HG02852 (cell line): ENCODE results near the gene RABEP2.
"Not testable (repeated sequence)": the region's sequence is repeated elsewhere in the genome, so short reads cannot be mapped to it uniquely, and the experiment has no call there.

ENCODE experiments used
- ATAC-seq: cut with Tn5 transposase; IDR thresholded peaks from one replicate; pipeline ENCODE4 v1.9.1; 2021; ENCODE audit warnings: mild to moderate bottlenecking, moderate library complexity; ENCODE audit not compliant: unreplicated experiment

The RABEP2 gene

DNA sequence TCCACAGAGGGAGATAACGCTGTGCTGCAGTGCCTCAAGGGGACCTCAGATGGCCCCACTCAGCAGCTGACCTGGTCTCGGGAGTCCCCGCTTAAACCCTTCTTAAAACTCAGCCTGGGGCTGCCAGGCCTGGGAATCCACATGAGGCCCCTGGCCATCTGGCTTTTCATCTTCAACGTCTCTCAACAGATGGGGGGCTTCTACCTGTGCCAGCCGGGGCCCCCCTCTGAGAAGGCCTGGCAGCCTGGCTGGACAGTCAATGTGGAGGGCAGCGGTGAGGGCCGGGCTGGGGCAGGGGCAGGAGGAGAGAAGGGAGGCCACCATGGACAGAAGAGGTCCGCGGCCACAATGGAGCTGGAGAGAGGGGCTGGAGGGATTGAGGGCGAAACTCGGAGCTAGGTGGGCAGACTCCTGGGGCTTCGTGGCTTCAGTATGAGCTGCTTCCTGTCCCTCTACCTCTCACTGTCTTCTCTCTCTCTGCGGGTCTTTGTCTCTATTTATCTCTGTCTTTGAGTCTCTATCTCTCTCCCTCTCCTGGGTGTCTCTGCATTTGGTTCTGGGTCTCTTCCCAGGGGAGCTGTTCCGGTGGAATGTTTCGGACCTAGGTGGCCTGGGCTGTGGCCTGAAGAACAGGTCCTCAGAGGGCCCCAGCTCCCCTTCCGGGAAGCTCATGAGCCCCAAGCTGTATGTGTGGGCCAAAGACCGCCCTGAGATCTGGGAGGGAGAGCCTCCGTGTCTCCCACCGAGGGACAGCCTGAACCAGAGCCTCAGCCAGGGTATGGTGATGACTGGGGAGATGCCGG is 7.5 kb upstream of the RABEP2 start:
- ATAC-seq, result no peak

GRCh38 chr16:28931801-28932225 is 6.8 kb upstream of the RABEP2 start, which contains the start of gene CD19:
CD19 (plus strand) TSS chr16:28931971; CDS start chr16:28932001, 30 bp downstream.
- no peak for ATAC-seq

- no peak for ATAC-seq
Observed at GRCh38 chr16:28930652-28931051, 5.6 kb upstream of the RABEP2 start.

DNA sequence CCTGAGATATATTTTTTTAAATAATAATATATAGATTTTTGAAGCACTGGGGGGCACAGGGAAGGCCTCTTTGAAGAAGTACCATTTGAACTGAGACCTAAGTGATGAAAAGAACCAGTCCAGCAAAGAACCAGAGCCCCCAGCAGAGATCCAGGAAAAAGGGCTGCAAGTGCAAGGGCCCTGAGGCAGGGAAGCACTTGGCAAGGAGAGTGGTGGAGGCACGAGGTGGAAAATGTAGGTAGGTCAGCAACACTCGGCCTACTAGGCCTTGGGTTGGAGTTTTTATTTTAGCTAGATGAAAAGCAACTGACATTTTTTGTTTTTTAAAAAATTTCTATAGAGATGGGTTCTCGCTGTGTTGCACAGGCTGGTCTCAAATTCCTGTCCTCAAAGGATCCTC is 5.2 kb upstream of the RABEP2 start:
- no peak for ATAC-seq

DNA sequence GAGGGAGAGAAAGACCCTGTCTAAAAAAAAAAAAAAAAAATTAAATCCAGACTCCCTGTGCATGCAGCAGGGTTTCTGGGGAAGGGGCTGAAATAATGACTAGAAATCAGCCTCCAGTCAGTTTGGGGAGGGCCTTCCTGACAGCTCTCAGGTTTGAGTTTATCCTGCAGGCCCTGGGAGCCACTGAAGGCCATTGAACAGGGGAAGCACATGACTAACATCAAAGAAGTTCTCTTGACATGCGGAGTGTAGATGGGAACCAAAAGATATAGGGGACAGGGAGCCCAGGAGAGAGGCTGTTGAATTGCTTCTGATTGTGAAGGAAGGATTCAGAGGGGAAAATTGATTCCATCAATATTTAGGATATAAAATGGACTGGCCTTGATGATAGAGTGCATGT is 2.8 kb upstream of the RABEP2 start:
- no peak for ATAC-seq

DNA sequence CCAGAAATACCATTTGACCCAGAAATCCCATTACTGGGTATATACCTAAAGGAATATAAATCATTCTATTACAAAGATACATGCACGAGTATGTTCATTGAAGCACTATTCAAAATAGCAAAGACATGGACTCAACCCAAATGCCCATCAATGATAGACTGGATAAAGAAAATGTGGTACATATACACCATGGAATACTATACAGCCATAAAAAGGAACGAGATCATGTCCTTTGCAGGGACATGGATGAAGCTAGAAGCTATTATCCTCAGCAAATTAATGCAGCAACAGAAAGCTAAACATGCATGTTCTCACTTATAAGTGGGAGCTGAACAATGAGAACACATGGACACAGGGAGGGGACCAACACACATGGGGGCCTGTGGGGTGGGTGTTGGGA is 1.2 kb upstream of the RABEP2 start:
- not testable (repeated sequence) for ATAC-seq

- peak; percentile 39 for ATAC-seq
Observed at GRCh38 chr16:28925386-28926228, 569 bp upstream of the RABEP2 start.

GRCh38 chr16:28924399-28924761 is 658 bp downstream of the RABEP2 start:
- ATAC-seq, result no peak

GRCh38 chr16:28923652-28924398 is 1.2 kb downstream of the RABEP2 start:
- peak; percentile 48 for ATAC-seq

- no peak for ATAC-seq
Observed at GRCh38 chr16:28923231-28923587, 1.8 kb downstream of the RABEP2 start.

GRCh38 chr16:28918698-28919097 is 6.3 kb downstream of the RABEP2 start:
- no peak for ATAC-seq

DNA sequence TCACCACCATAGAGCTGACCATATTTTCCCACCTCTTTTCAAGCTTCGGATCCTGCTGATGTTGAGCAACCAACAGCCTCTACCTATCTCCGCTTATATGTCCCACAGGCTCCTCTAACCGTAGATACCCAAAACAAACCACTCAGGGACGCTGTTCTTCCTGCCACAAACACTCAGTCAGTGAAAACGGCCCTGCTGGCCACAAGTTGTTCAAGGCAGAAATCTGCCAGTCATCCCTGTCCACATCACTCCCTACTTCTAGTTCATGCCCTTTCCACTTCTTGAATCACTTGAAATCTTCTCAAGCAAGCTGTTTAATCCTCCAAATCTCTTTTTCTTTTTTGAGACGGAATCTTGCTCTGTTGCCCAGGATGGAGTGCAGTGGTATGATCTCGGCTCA is 7.9 kb downstream of the RABEP2 start:
- no peak for ATAC-seq

GRCh38 chr16:28915181-28915580 is 9.9 kb downstream of the RABEP2 start:
- no peak for ATAC-seq

DNA sequence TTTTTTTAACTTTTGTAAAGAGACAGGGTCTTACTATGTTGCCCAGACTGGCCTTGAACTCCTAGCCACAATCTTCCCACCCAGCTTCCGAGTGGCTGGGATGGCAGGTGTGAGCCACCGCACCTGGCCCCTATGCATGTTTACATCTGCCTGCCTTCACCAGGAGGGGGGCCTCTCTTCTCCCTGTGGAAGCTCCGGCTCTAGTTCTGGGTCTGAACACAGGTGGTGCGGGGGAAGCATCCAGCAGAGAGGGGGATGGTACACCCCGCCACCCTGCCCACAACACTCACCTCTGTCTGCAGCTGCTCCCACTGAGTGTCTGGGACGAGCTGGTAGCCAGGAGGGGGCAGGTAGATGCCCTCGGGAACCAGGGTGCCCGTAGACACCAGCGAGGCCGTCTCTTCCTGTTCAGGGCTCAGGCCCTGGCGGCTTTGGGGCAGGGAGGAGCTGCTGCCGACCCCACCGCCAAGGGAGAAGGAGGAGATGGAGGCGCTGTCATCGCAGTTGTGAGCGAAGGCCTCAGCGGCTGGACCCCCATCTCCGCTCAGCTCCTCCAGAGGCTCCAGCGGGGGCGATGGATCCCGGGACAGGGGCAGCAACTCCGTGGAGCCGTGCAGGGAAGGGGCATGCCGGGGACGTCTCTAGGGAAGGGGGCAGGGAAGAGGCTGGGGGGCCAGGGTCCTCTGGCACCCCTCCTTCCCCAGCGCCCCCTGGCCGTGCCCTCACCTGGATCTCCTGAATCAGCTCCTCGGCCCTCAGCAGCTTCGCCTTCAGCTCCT is 10.9 kb downstream of the RABEP2 start:
- no peak for ATAC-seq

GRCh38 chr16:28912558-28912957 is 12.5 kb downstream of the RABEP2 start:
- no peak for ATAC-seq

DNA sequence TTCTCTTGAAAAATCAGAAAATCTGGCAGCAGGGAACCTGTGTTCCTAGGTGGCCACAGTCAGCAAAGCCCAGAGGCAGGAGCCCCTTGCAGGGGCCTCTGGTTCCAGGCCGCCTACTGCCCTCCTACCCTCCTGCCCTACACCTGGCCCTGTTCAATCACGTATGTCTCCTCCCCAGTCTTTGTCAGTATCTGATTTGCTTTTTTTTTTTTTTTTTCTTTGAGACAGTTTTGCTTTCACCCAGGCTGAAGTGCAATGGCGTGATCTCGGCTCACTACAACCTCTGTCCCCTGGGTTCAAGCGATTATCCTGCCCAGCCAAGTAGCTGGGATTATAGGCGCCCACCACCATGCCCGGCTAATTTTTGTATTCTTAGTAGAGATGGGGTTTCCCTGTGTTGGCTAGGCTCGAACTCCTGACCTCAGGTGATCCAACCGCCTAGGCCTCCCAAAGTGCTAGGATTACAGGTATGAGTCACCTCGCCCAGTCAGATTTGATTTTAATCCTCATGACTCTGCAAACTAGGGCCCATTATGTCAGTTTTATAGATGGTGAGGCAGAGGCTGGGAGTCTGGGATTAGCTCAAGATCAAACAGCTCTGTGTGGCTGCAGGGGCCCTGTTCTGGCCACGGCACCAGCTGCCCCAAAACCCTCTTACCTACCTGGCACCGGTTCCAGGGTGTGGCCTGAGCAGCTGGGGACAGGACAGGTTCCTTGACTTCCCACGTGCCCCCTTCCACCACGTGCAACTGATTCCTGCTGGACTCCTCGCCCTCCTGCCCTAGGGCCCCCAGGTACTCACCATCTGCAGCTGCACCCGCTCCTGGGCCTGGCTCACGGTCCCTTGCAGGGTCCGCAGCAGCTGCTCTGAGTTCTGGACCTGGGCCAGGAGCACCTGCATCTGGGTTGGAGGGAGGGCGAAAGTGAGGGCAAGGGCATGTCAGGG is 14.7 kb downstream of the RABEP2 start:
- no peak for ATAC-seq

- no peak for ATAC-seq
Observed at GRCh38 chr16:28905800-28906372, 19.2 kb downstream of the RABEP2 start.

DNA sequence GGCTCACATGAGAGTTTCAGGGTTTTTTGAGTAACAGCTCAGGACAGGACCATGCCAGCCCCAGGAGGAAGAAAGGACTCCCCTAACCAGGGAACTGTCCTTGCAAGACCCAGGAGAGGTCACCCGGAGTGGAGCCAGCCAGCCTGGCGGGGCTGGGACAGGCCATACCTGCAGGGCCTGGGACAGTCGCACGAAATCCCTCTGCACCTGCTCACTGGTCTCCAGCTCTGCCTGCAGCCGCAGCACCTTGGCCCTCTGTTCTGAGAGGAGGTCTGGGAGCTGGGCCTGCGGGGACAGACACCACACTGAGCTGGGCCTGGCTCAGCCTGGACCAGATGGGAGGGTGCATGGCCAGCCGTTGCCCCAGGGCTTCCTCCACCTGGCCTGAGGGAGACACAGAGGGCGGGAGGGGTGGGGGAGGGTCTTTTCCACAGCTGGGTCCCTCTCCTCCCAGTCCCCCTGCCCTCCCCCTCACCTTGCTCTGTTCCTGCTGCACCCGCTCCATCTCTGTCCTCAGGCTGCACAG is 19.7 kb downstream of the RABEP2 start:
- no peak for ATAC-seq

DNA sequence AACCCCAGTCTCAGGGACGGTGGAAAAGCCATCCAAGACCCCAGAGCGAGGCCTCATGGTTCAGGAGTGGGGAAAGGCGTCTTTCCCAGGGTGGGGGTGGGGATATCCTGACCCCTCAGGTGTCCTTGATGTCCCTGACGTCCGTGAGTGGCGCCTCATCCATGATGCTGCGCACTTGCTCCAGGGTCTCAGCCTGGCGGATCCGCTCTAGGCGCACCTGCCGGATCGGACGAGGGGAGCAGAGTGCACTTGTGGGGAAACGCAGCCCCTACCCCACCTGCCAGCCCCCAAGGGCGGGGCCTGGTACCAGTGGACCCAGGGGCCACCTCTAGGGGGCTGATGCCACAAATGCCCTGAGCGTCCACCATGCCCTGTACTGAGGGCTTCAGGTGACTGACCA is 20.2 kb downstream of the RABEP2 start:
- no peak for ATAC-seq
